ENCODE data around the gene EHD4. TPM values are rescaled to one million over a fixed set of nuclear protein-coding genes. Genes with fewer than 3 reads are reported as not detected.

EHD4 gene
- total and polyA plus RNA-seq, 2 donors (not counting 3 experiments of a cell fraction or from before 2014, with no cell fraction given) = 96.7 to 128 TPM

DNA sequence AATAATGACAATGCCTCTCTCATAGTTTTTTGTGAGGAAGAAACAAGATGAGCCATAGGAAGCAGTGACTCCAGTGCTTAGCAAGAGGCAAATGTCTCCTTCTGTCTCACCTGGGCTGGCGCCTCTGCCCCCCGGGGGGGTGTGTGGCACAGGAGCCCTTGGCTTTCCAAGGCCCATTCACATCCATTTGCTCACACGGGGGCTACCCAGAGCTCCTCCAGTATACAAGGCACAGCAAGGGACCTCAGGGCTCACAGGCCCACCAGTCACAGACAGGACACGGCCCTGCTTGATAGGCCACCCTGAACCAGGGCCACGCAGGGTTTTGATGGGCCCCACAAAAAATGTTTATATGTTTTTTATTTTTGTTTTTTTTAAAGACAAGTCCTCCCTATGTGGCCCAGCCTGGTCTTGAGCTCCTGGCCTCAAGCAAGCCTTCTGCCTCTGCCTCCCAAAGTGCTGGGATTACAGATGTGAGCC, 21.9 kb upstream of the EHD4 start:
- Histone ChIP-seq H2AFZ (ENCODE audit: low read depth, low read length) (no peak overlapping the region), H3K9ac (replicated peaks; ENCODE audit: extremely low read depth, insufficient read depth, low read length) (no peak overlapping the region), H4K20me1 (replicated peaks; ENCODE audit: control insufficient read depth, extremely low read depth, insufficient read depth, low read length) (no peaks in the 10 kb centered on the region), H3K4me1 (ENCODE audit: control insufficient read depth, extremely low read depth, insufficient read depth, low read length) (peaks cover 5% of the 10 kb centered on the region), H3K9me3 (replicated peaks; ENCODE audit: control insufficient read depth, insufficient read depth, low read length) (no peaks in the 10 kb centered on the region), H3K79me2 (ENCODE audit: control insufficient read depth, insufficient read depth, low read length) (no peaks in the 10 kb centered on the region), H3K4me2 (ENCODE audit: insufficient read depth, low read length) (no peak overlapping the region), H3K4me3 (replicated peaks in 1 of 3; ENCODE audit: insufficient read depth in 1 of 3, low read depth in 1 of 3, low read length in 3 of 3) (no peak overlapping the region), H3K27me3 (ENCODE audit: control insufficient read depth in 2 of 2, insufficient read depth in 2 of 2, low read length in 2 of 2) (no peaks in the 10 kb centered on the region), H3K36me3 (ENCODE audit: control insufficient read depth in 2 of 2, extremely low read depth in 1 of 2, insufficient read depth in 2 of 2, low read length in 2 of 2) (no peaks in the 10 kb centered on the region), H3K27ac (ENCODE audit: insufficient read depth, low read depth, low read length) (no peak overlapping the region), H3K9me1 (replicated peaks; ENCODE audit: control insufficient read depth, extremely low read depth, insufficient read depth, low read length) (no peaks in the 10 kb centered on the region)
- BruUV-seq (replicated peaks) = no TSS peak
- dilution Hi-C loops (cut with MboI; ENCODE audit: extremely low pct_ligation_motif_present, low sequenced_read_pairs) (no loop called here), intact Hi-C loops (cut with micrococcal nuclease) (no loop called here)
- FAIRE-seq = no peak
- POLR2A ChIA-PET = no interaction called here
- no peak for DNase-seq (ENCODE audit: low read depth, low spot score)
- TF ChIP-seq FOS (IDR thresholded peaks at IDR 0.05; ENCODE audit: borderline replicate concordance, insufficient read depth, low read length) (no peak), EZH2 (IDR thresholded peaks at IDR 0.05; ENCODE audit: borderline replicate concordance, low read depth, low read length, severe bottlenecking) (no peak), GATA2 (IDR thresholded peaks at IDR 0.05; ENCODE audit: insufficient read depth, insufficient read length, low read depth, low read length) (no peak), POLR2A (IDR thresholded peaks at IDR 0.05; ENCODE audit: low read depth, low read length) (no peak)
- TF ChIP-seq, protein P1, sequence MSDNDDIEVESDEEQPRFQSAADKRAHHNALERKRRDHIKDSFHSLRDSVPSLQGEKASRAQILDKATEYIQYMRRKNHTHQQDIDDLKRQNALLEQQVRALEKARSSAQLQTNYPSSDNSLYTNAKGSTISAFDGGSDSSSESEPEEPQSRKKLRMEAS (IDR thresholded peaks at IDR 0.05; ENCODE audit: insufficient read depth, insufficient read length) = no peak
- CTCF ChIA-PET = interaction anchor here (0.7 to 11.0 kb wide), 6 partner anchors 18 to 139 kb away, joined by 3 to 116 read pairs (median 3); no protein-coding TSS in a partner anchor

DNA sequence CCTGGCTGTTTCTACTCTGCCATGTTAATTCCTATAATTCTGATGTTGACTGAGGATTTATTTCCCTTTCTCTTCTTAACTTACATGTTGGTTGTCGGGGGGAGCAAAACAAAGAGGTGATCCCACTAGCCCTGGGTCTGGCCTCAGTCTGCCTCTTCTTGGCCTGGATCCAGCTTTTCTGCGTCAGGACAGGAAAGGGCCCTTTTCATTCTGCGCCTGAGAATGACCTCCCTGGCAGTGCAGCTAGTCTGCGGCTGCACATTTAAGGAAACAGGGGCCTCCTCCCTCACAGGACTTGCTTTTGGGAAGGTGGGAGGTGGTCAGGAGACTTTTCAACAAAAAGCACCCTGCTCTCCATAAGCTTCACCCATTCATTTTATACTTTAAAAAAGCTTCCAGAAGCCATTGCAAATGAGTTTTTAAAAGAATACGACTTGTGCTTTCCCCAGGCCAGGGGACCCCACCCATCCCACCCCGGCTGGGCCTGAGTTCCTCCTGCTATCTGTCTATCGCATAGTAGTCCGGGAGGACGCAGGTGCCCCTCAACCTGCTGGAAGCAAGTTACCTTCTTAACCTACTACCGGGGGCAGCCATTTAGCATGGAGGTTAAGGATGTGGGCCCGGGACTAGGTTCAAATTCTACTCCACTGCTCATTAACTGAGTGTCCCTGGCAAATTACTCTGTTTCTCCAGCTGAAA, 21.3 kb upstream of the EHD4 start:
- FAIRE-seq = peak; percentile 55
- BruUV-seq (replicated peaks) = no TSS peak

More for the DNA sequence above, 21.3 kb upstream of the EHD4 start:
- H3K27ac ChIP-seq (ENCODE audit: insufficient read depth, low read depth, low read length) = no peak overlapping the region
- no peak overlapping the region for H3K4me3 ChIP-seq (replicated peaks in 1 of 3; ENCODE audit: insufficient read depth in 1 of 3, low read depth in 1 of 3, low read length in 3 of 3)
- ChIA-PET POLR2A (no interaction called here), CTCF (interaction anchor here (0.7 to 11.0 kb wide), 8 partner anchors 9 to 144 kb away, joined by 3 to 116 read pairs (median 4); no protein-coding TSS in a partner anchor)
- intact Hi-C loops (cut with micrococcal nuclease) (no loop called here), dilution Hi-C loops (cut with MboI; ENCODE audit: extremely low pct_ligation_motif_present, low sequenced_read_pairs) (no loop called here)
- H3K9me3 ChIP-seq (replicated peaks; ENCODE audit: control insufficient read depth, insufficient read depth, low read length) = no peaks in the 10 kb centered on the region
- H3K27me3 ChIP-seq (ENCODE audit: control insufficient read depth in 2 of 2, insufficient read depth in 2 of 2, low read length in 2 of 2) = no peaks in the 10 kb centered on the region
- no peaks in the 10 kb centered on the region for H3K36me3 ChIP-seq (ENCODE audit: control insufficient read depth in 2 of 2, extremely low read depth in 1 of 2, insufficient read depth in 2 of 2, low read length in 2 of 2)
- no peak overlapping the region for H3K9ac ChIP-seq (replicated peaks; ENCODE audit: extremely low read depth, insufficient read depth, low read length)
- peak; percentile 41 for DNase-seq (ENCODE audit: low read depth, low spot score)
- H3K4me1 ChIP-seq (ENCODE audit: control insufficient read depth, extremely low read depth, insufficient read depth, low read length) = peaks cover 5% of the 10 kb centered on the region
- no peak for TF ChIP-seq JUN (IDR thresholded peaks at IDR 0.05; ENCODE audit: borderline replicate concordance, insufficient read depth, insufficient read length, low read depth)
- TF ChIP-seq, protein P1 (IDR thresholded peaks at IDR 0.05; ENCODE audit: insufficient read depth, insufficient read length) = no peak
- no peak for TF ChIP-seq MYC (IDR thresholded peaks at IDR 0.05; ENCODE audit: low read depth, low read length)
- no peak for TF ChIP-seq FOS (IDR thresholded peaks at IDR 0.05; ENCODE audit: borderline replicate concordance, insufficient read depth, low read length)
- TF ChIP-seq EZH2 (IDR thresholded peaks at IDR 0.05; ENCODE audit: borderline replicate concordance, low read depth, low read length, severe bottlenecking) = no peak
- no peak for TF ChIP-seq GATA2 (IDR thresholded peaks at IDR 0.05; ENCODE audit: insufficient read depth, insufficient read length, low read depth, low read length)
- no peak for TF ChIP-seq POLR2AphosphoS5 (IDR thresholded peaks at IDR 0.05; ENCODE audit: insufficient read depth, low read depth, low read length)
- no peak for TF ChIP-seq POLR2A (IDR thresholded peaks at IDR 0.05; ENCODE audit: low read depth, low read length)
- TF ChIP-seq, protein P2, sequence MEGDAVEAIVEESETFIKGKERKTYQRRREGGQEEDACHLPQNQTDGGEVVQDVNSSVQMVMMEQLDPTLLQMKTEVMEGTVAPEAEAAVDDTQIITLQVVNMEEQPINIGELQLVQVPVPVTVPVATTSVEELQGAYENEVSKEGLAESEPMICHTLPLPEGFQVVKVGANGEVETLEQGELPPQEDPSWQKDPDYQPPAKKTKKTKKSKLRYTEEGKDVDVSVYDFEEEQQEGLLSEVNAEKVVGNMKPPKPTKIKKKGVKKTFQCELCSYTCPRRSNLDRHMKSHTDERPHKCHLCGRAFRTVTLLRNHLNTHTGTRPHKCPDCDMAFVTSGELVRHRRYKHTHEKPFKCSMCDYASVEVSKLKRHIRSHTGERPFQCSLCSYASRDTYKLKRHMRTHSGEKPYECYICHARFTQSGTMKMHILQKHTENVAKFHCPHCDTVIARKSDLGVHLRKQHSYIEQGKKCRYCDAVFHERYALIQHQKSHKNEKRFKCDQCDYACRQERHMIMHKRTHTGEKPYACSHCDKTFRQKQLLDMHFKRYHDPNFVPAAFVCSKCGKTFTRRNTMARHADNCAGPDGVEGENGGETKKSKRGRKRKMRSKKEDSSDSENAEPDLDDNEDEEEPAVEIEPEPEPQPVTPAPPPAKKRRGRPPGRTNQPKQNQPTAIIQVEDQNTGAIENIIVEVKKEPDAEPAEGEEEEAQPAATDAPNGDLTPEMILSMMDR (IDR thresholded peaks at IDR 0.05; ENCODE audit: extremely low read depth in 1 of 2, insufficient read depth in 1 of 2, low read depth in 1 of 2, low read length in 2 of 2) = no peak
- no peaks in the 10 kb centered on the region for H3K79me2 ChIP-seq (ENCODE audit: control insufficient read depth, insufficient read depth, low read length)
- no peaks in the 10 kb centered on the region for H3K9me1 ChIP-seq (replicated peaks; ENCODE audit: control insufficient read depth, extremely low read depth, insufficient read depth, low read length)
- no peaks in the 10 kb centered on the region for H4K20me1 ChIP-seq (replicated peaks; ENCODE audit: control insufficient read depth, extremely low read depth, insufficient read depth, low read length)
- peak overlapping the region; percentile 40 for H2AFZ ChIP-seq (ENCODE audit: low read depth, low read length)
- H3K4me2 ChIP-seq (ENCODE audit: insufficient read depth, low read length) = no peak overlapping the region
